ENCODE measurements around the gene PYGL. TPM values are rescaled to one million over a fixed set of nuclear protein-coding genes. Genes with fewer than 3 reads are reported as not detected.
A peak's percentile ranks its signal among the peaks of the same experiment; 100 is the strongest.

PYGL gene
- 10 to 100 TPM; 27.3 to 30.2 TPM for total RNA-seq
- long read RNA-seq, transcript PYGL-201 (20 exons, 3,048 nt): major isoform, 6 of 8 reads
- long read RNA-seq, partial matches to known transcripts: 2 of 8 reads
- long read RNA-seq, other reads (novel, unspliced or antisense): 0 of 8 reads

- ATAC-seq (peak; percentile 94 to 97), DNase-seq (peak; percentile 85)
- intact Hi-C loops (cut with DNase I): no loop called here
These were observed at the start of gene PYGL for GRCh38 chr14:50943943-50944646. Gene PYGL (minus strand): TSS chr14:50944483. CDS start chr14:50944403, 80 bp downstream.

DNA sequence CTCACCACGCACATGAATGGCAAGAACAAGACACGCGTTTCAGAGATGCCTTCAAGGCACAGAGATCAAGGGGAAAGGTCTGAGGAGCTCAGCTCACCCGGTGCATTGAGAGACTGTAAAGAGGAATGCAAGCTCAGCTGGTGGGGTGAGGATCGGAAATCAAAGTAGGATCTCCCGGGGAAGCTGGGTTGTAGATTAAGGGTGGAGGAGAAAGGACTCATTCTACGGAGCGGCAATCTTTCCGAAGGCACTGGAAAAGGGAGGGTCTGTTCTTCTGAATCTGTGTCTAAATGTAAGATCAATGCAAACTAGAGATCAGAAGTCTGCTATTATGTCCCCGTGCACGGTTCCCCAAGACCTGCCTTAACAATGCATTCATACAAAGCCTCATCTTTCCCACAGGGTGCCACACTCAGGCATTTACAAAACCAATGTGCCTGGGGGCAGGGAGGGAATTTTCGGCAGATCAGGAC is 41.6 kb upstream of the PYGL start:
- ATAC-seq: no peak
- no peak for DNase-seq
- intact Hi-C loops (cut with DNase I): no loop called here

DNA sequence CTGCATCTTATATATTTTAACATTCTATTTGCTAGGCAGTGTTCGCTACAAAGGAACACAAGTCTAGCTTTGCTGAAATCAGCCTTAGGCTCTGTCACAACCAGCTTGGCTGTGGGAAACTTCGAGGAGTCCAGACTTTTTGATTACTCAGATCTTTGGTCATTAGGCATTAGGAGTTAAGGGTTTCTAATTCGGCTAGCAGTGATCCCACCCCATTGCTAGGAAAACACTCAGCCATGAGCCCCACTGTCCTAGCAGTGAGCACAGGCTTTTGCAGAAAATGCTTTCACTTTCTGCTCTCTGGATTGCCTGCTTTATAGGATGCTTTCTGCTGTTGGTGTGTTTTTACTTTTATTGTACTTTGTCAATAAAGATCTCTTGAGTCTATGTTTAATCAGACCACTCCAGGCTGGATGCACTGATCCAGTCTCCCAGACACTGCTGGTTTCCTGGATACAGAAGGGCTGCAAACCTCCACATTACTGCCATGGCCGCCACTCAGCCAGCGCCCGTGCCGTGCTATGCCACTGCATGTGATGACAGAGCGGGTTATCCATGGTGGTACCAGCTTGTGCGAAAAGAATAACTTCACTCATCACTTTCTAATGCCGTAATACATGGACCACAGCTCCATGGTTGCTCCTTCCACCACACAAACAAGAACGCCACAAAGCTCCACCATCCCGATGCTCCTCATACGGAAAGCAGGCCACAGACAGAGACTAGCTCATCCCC is 41.0 kb upstream of the PYGL start:
- ATAC-seq: no peak
- DNase-seq: no peak
- intact Hi-C loops (cut with DNase I): no loop called here

DNA sequence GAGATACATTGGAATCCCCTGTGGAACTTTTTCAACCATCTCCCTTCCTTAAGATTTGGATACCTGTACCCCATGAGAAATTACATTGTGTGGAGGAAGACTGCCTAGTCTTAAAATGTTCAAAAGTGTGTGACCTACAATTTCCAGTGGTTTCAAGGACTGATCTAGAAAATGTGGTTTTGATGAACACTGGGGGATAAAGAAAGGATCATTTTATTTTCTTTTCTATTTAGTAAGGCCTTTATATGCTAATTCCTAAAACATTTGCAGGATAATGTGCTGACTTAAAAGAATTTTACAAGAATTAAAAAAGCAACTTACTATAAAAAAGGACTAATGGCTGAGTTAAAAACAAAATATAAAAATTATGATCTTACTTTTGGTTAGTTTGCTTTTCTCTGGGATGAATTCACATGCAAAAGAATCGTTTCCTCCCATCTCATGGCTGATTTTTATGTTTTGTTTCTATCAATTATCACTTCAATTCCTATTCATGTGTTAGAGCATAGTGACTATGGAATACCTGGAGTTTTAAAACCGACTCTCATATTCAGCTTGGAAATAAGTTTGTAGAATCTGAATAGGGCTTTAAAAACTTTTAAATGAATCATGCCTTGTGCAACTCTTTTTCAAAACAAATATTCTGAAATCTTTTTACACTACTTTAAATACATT is 39.9 kb upstream of the PYGL start:
- ATAC-seq (no peak), DNase-seq (no peak)
- intact Hi-C loops (cut with DNase I): no loop called here

DNA sequence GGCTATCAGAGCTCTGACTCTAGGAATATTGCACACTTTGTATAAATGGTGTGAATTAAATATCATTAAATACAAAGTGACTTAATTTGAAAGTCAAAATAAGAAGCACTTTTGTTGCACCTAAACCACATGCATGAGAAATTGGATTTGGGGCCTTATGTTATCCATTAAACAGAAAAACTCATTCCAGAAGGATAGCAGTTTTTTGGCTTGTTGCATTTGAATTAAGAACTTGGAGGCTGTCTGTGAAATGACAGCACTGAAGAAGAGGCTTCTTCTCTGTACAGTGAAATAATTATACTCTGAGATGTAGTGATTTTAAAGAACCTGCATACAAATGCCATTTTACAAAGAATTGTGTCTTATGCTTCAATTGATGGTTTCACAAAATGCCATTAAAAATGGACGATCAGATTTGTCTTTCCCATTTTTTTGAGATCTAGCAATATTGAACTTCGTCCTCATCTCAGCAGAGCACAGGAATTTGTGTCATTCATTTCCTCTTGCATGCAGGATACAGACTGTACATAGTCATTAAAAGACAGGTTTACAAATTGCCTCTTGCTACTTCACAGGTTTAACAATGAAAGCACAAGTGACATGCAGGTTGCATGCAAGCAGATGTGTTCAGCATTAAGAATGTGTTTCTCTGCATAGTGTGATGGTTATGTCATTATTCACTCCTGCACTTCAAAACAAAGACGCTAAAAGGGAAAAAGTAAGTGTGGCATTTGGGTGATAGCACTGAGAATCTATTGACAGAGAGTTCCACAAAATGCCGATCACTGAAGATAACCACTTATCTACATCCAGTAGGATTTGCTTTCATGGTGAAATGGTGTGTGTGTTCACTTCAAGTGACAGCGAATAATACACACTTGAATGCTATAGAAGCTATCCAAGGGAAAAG is 35.9 kb upstream of the PYGL start:
- intact Hi-C loops (cut with DNase I): no loop called here
- DNase-seq (no peak), ATAC-seq (no peak)

DNA sequence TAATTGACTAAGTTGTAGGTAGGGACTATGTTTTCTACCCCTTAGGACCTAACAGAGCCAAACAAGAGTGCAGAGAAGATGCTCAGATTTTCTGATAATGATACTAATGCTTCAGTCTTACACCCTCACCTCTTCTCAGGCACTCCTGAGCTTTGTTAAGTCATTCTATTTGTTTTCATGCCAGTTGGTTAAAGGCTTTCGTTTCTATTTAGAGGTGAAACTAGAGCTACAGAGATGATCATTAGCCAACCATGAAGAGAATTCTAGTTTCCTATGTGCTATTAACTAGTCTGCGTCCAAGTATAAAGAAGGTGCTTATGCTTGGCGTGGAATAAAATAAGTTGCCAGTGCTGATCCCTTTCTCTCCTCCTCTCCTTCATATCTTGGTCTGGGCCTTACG is 34.6 kb upstream of the PYGL start:
- no peak for DNase-seq
- intact Hi-C loops (cut with DNase I): no loop called here
- ATAC-seq: no peak

- intact Hi-C loops (cut with DNase I): no loop called here
- ATAC-seq (no peak), DNase-seq (no peak)
These were observed 34.2 kb upstream of the PYGL start for GRCh38 chr14:50978529-50978871.

- intact Hi-C loops (cut with DNase I): no loop called here
- no peak for ATAC-seq
- DNase-seq: no peak
These were observed 33.7 kb upstream of the PYGL start for GRCh38 chr14:50977863-50978528.

DNA sequence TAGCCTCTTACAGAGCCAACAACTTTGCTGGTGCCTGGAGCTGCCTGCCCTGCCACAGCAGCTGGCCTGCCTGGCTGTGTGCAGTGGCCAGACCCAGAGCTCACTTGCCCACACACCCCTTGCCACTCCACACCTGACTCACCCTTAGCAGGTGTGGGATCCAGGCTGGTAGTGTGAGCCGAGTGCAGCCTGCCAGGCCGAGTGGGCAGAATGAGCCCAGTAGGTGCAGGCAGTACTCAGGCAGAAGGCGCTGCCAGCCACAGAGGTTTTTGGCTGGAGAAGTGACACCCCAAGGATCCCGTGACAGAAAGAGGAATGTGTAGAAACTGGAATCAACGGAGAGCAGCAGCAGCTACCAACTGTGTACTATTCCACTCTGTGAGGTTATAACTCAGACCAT is 29.8 kb upstream of the PYGL start:
- ATAC-seq (no peak), DNase-seq (no peak)
- intact Hi-C loops (cut with DNase I): no loop called here

DNA sequence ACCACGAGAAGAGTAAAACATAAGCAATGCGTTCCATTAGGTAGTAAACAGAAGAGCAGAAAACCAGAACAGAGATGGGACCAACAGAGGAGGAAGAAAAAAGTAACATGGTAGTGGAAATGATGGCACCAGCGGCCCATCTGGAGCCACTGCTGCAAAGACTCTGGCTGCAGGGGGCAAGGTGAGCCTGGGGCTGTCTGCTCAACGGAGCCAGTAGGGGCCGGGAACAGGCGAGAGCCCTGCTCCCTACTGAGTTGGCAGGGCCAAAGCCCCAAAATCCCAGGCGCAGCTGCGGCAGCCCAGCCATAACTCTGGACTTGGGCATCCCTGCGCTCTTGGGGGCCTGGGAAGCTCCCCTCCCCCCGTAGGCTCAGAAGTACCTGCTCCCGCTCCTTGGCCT is 28.5 kb upstream of the PYGL start:
- no peak for ATAC-seq
- intact Hi-C loops (cut with DNase I): no loop called here
- DNase-seq: no peak

GRCh38 chr14:50970886-50971781 is 26.9 kb upstream of the PYGL start:
- DNase-seq (no peak), ATAC-seq (no peak)
- intact Hi-C loops (cut with DNase I): no loop called here

GRCh38 chr14:50967790-50968189 is 23.5 kb upstream of the PYGL start:
- intact Hi-C loops (cut with DNase I): loop anchor here in 1 of 2 donors (10.0 kb wide), 1 partner anchor 237 kb away; no protein-coding TSS in a partner anchor
- DNase-seq (no peak), ATAC-seq (peak in 1 of 2 donors; percentile 51)

DNA sequence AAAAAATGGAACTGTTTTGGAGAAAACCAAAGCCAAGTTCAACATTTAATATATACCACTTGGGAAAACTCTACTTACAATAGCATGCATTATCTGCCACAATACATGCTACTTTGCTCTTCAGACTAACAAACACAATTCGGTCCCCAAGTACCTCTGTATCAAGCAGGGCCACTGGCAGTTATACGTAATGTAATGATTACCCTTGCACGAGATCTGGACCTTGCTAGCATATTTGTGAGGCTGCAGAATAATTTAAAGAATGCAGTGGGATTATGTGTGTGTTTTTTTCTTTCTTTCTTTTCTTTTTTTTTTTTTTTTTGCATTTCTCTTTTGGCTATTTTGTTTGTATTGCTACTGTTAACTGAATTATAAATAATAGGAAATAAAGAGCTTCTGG is 22.8 kb upstream of the PYGL start:
- intact Hi-C loops (cut with DNase I): loop anchor here in 1 of 2 donors (10.0 kb wide), 1 partner anchor 238 kb away; no protein-coding TSS in a partner anchor
- no peak for DNase-seq

GRCh38 chr14:50964683-50965390 is 20.6 kb upstream of the PYGL start:
- intact Hi-C loops (cut with DNase I): loop anchor here in 1 of 2 donors (10.0 kb wide), 1 partner anchor 240 kb away; no protein-coding TSS in a partner anchor
- ATAC-seq (peak in 1 of 2 donors; percentile 41), DNase-seq (peak; percentile 49)

More for the DNA sequence above, 22.8 kb upstream of the PYGL start:
- ATAC-seq: no peak

DNA sequence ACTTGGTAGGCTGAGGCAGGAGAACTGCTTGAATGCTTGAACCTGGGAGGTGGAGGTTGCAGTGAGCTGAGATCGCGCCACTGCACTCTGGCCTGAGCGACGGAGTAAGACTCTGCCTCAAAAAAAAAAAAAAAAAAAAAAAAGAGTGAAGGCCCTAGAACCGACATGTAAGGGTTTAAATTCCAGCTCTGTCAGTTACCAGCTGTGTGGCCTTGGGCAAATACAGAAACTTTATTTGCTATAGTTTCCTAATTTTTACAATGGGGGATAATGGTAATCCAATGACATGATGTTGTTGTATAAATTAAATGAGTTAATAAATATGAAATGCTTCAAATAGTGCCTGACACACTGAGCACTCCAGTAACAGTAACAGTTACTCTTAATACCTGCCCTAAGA is 19.6 kb upstream of the PYGL start:
- DNase-seq (no peak), ATAC-seq (no peak)
- intact Hi-C loops (cut with DNase I): loop anchor here in 1 of 2 donors (10.0 kb wide), 1 partner anchor 241 kb away; no protein-coding TSS in a partner anchor

GRCh38 chr14:50961605-50962221 is 17.4 kb upstream of the PYGL start:
- no peak for DNase-seq
- peak in 1 of 2 donors; percentile 26 for ATAC-seq
- intact Hi-C loops (cut with DNase I): loop anchor here in 1 of 2 donors (10.0 kb wide), 1 partner anchor 243 kb away; no protein-coding TSS in a partner anchor

Measured in left cardiac atrium (tissue), 4 donors.